WTC11 (cell line): ENCODE measurements around the gene OLIG1. TPM values are rescaled to one million over a fixed set of nuclear protein-coding genes. Genes with fewer than 3 reads are reported as not detected.

ENCODE experiments used
- ATAC-seq: fragments of 200-7000 bp; cut with Tn5 transposase; 2 replicates; pipeline ENCODE4 v1.10.0; 2021; ENCODE audit warnings: mild to moderate bottlenecking, moderate library complexity
- CTCF ChIA-PET: fragments of 300-600 bp; sonication (Branson Sonifier 250); formaldehyde crosslinking; loops from one replicate; lab custom pipeline; 2021; ENCODE audit warnings: antibody characterized with exemption; lab: Charles Lee
- POLR2A ChIA-PET: fragments of 350-600 bp; sonication (Branson Sonifier 250); formaldehyde crosslinking; loops from one replicate; lab custom pipeline; 2021; ENCODE audit warnings: antibody characterized with exemption; lab: Charles Lee
- DNase-seq: peaks from one replicate; pipeline ENCODE4 v3.0.0; 2021; ENCODE audit warnings: low spot score
- H3K27ac Mint-ChIP-seq: 2 replicates; pipeline ENCODE4 v1.8.0; 2021; ENCODE audit warnings: mixed read lengths
- H3K27me3 Mint-ChIP-seq: 2 replicates; pipeline ENCODE4 v1.8.0; 2021; ENCODE audit warnings: low read depth, mild to moderate bottlenecking, moderate library complexity, mixed read lengths
- H3K36me3 Mint-ChIP-seq: 2 replicates; pipeline ENCODE4 v1.8.0; 2021; ENCODE audit warnings: mixed read lengths
- H3K4me1 Mint-ChIP-seq: 2 replicates; pipeline ENCODE4 v1.8.0; 2022; ENCODE audit warnings: mixed read lengths
- H3K4me3 Mint-ChIP-seq: 2 replicates; pipeline ENCODE4 v1.8.0; 2021; ENCODE audit warnings: mild to moderate bottlenecking, moderate library complexity, mixed read lengths
- H3K9me3 Mint-ChIP-seq: 2 replicates; pipeline ENCODE4 v1.8.0; 2021; ENCODE audit warnings: mixed read lengths
- CREM ChIP-seq: sonication (generic); formaldehyde crosslinking; IDR thresholded peaks from 2 replicates; pipeline ENCODE4 v1.8.1; 2022; ENCODE audit warnings: mild to moderate bottlenecking, missing genetic modification reagents, moderate library complexity
- EMX1 ChIP-seq: fragments of 250-450 bp; sonication (Bioruptor Pico); IDR thresholded peaks from 2 replicates; pipeline ENCODE4 v1.8.0; 2021; ENCODE audit warnings: mild to moderate bottlenecking
- ESRRA ChIP-seq: sonication (generic); formaldehyde crosslinking; IDR thresholded peaks from 2 replicates; pipeline ENCODE4 v1.8.1; 2022; ENCODE audit warnings: mild to moderate bottlenecking, missing genetic modification reagents, borderline replicate concordance
- JAZF1 ChIP-seq: fragments of 250-450 bp; sonication (Bioruptor Pico); IDR thresholded peaks from 2 replicates; pipeline ENCODE4 v1.9.0; 2021; ENCODE audit warnings: moderate library complexity, mild to moderate bottlenecking, inconsistent platforms
- JUN ChIP-seq: sonication (generic); formaldehyde crosslinking; IDR thresholded peaks from 2 replicates; pipeline ENCODE4 v1.8.0; 2023; ENCODE audit warnings: mild to moderate bottlenecking, missing genetic modification reagents
- MYBL2 ChIP-seq: sonication (generic); formaldehyde crosslinking; IDR thresholded peaks from 2 replicates; pipeline ENCODE4 v1.8.1; 2023; ENCODE audit warnings: mild to moderate bottlenecking, moderate library complexity, missing genetic modification reagents
- NR2C2 ChIP-seq: sonication (generic); formaldehyde crosslinking; IDR thresholded peaks from 2 replicates; pipeline ENCODE4 v1.8.0; 2022; ENCODE audit warnings: mild to moderate bottlenecking, missing genetic modification reagents
- SMAD3 ChIP-seq: sonication (generic); formaldehyde crosslinking; IDR thresholded peaks from 2 replicates; pipeline ENCODE4 v1.8.0; 2022; ENCODE audit warnings: missing genetic modification reagents, mild to moderate bottlenecking, borderline replicate concordance
- SP1 ChIP-seq: sonication (generic); formaldehyde crosslinking; conservative IDR thresholded peaks from 2 replicates; pipeline ENCODE4 v1.8.1; 2022; ENCODE audit warnings: missing genetic modification reagents
- TCF7 ChIP-seq: sonication (generic); formaldehyde crosslinking; IDR thresholded peaks from 2 replicates; pipeline ENCODE4 v1.8.0; 2022; ENCODE audit warnings: mild to moderate bottlenecking, low read depth, missing genetic modification reagents, moderate library complexity
- TEAD1 ChIP-seq: sonication (generic); formaldehyde crosslinking; IDR thresholded peaks from 2 replicates; pipeline ENCODE4 v1.8.0; 2022; ENCODE audit warnings: mild to moderate bottlenecking, missing genetic modification reagents
- TEAD4 ChIP-seq: sonication (generic); formaldehyde crosslinking; IDR thresholded peaks from 2 replicates; pipeline ENCODE4 v1.8.0; 2022; ENCODE audit warnings: mild to moderate bottlenecking, missing genetic modification reagents
- TP53 ChIP-seq: sonication (generic); formaldehyde crosslinking; IDR thresholded peaks from 2 replicates; pipeline ENCODE4 v1.8.1; 2023; ENCODE audit warnings: mild to moderate bottlenecking, missing genetic modification reagents
- USF2 ChIP-seq: sonication (generic); formaldehyde crosslinking; IDR thresholded peaks from 2 replicates; pipeline ENCODE4 v1.8.1; 2023; ENCODE audit warnings: mild to moderate bottlenecking, missing genetic modification reagents, moderate library complexity
- ZBTB21 ChIP-seq: sonication (generic); formaldehyde crosslinking; IDR thresholded peaks from 2 replicates; pipeline ENCODE4 v1.8.1; 2023; ENCODE audit warnings: mild to moderate bottlenecking, missing genetic modification reagents, borderline replicate concordance
- ZMAT4 ChIP-seq: fragments of 250-450 bp; sonication (Bioruptor Pico); IDR thresholded peaks from 2 replicates; pipeline ENCODE4 v1.9.0; 2021; ENCODE audit warnings: mild to moderate bottlenecking
- ZNF138 ChIP-seq: sonication (generic); formaldehyde crosslinking; conservative IDR thresholded peaks from 2 replicates; pipeline ENCODE4 v1.8.1; 2022; ENCODE audit warnings: mild to moderate bottlenecking, moderate library complexity, missing genetic modification reagents
- ZNF219 ChIP-seq: sonication (generic); formaldehyde crosslinking; IDR thresholded peaks from 2 replicates; pipeline ENCODE4 v1.8.0; 2023; ENCODE audit warnings: missing genetic modification reagents, mild to moderate bottlenecking, borderline replicate concordance
- ZNF396 ChIP-seq: fragments of 250-450 bp; sonication (Bioruptor Pico); IDR thresholded peaks from 2 replicates; pipeline ENCODE4 v1.8.0; 2021; ENCODE audit warnings: mild to moderate bottlenecking, moderate library complexity, borderline replicate concordance
- total RNA-seq: library from RNA; stranded (reverse); gene quantifications from 3 replicates; pipeline ENCODE4 v1.2.3, GENCODE V29; 2021
- TF ChIP-seq, protein P1 (sequence below): sonication (generic); formaldehyde crosslinking; IDR thresholded peaks from 2 replicates; pipeline ENCODE4 v1.8.0; 2023; ENCODE audit warnings: mild to moderate bottlenecking, missing genetic modification reagents
- TF ChIP-seq, protein P2 (sequence below): sonication (generic); formaldehyde crosslinking; IDR thresholded peaks from 2 replicates; pipeline ENCODE4 v1.8.1; 2022; ENCODE audit warnings: low read depth, mild to moderate bottlenecking, moderate library complexity, missing genetic modification reagents, borderline replicate concordance
- TF ChIP-seq, protein P3 (sequence below): sonication (generic); formaldehyde crosslinking; IDR thresholded peaks from 2 replicates; pipeline ENCODE4 v1.8.1; 2023; ENCODE audit warnings: mild to moderate bottlenecking, missing genetic modification reagents, moderate library complexity
- TF ChIP-seq, protein P4 (sequence below): sonication (generic); formaldehyde crosslinking; IDR thresholded peaks from 2 replicates; pipeline ENCODE4 v1.8.0; 2023; ENCODE audit warnings: missing genetic modification reagents
- TF ChIP-seq, protein P5 (sequence below): sonication (generic); formaldehyde crosslinking; IDR thresholded peaks from 2 replicates; pipeline ENCODE4 v1.8.1; 2023; ENCODE audit warnings: mild to moderate bottlenecking, missing genetic modification reagents

OLIG1 gene
- total RNA-seq, 1 experiment from 2014 or later, result 2.1 TPM

DNA sequence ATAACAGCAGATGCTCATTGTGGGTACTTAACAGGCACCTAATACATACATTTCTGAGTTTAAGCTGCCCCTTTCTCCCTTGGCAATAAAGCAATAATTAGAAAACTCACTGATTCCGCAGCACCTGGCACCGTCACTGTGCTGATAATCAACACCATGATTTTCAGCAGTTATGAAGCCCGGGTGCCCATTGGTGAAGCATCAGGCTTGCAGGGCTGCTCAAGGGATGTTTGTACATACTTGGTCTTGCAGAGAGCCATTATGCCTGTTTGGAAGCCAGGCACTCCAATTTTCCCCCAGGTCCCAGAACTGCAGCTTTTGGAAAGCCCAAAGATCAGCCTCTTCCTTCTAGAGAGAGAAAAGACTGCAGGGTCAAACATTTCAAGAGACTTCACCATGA, 44.3 kb downstream of the OLIG1 start:
- ATAC-seq (no peak), DNase-seq (no peak)
- TF ChIP-seq, protein P1, sequence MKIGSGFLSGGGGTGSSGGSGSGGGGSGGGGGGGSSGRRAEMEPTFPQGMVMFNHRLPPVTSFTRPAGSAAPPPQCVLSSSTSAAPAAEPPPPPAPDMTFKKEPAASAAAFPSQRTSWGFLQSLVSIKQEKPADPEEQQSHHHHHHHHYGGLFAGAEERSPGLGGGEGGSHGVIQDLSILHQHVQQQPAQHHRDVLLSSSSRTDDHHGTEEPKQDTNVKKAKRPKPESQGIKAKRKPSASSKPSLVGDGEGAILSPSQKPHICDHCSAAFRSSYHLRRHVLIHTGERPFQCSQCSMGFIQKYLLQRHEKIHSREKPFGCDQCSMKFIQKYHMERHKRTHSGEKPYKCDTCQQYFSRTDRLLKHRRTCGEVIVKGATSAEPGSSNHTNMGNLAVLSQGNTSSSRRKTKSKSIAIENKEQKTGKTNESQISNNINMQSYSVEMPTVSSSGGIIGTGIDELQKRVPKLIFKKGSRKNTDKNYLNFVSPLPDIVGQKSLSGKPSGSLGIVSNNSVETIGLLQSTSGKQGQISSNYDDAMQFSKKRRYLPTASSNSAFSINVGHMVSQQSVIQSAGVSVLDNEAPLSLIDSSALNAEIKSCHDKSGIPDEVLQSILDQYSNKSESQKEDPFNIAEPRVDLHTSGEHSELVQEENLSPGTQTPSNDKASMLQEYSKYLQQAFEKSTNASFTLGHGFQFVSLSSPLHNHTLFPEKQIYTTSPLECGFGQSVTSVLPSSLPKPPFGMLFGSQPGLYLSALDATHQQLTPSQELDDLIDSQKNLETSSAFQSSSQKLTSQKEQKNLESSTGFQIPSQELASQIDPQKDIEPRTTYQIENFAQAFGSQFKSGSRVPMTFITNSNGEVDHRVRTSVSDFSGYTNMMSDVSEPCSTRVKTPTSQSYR, result no peak
- TF ChIP-seq ZNF138 (no peak), TEAD1 (CRISPR knock-in tag) (no peak), ESRRA (CRISPR knock-in tag) (no peak), SP1 (CRISPR knock-in tag) (no peak), CREM (CRISPR knock-in tag) (no peak), USF2 (CRISPR knock-in tag) (no peak), JAZF1 (CRISPR knock-in tag) (no peak), NR2C2 (CRISPR knock-in tag) (no peak), ZBTB21 (CRISPR knock-in tag) (no peak)
- TF ChIP-seq, protein P2, sequence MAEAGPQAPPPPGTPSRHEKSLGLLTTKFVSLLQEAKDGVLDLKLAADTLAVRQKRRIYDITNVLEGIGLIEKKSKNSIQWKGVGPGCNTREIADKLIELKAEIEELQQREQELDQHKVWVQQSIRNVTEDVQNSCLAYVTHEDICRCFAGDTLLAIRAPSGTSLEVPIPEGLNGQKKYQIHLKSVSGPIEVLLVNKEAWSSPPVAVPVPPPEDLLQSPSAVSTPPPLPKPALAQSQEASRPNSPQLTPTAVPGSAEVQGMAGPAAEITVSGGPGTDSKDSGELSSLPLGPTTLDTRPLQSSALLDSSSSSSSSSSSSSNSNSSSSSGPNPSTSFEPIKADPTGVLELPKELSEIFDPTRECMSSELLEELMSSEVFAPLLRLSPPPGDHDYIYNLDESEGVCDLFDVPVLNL, result no peak
- Mint-ChIP-seq H3K4me1 (peaks cover 73% of the 10 kb centered on the region), H3K27me3 (peaks cover 23% of the 10 kb centered on the region), H3K27ac (no peak overlapping the region), H3K4me3 (no peak overlapping the region), H3K9me3 (no peaks in the 10 kb centered on the region), H3K36me3 (no peaks in the 10 kb centered on the region)
- ChIA-PET POLR2A (no interaction called here), CTCF (no interaction called here)

- Mint-ChIP-seq H3K4me1 (peaks cover 63% of the 10 kb centered on the region), H3K4me3 (no peak overlapping the region), H3K27me3 (peaks cover 11% of the 10 kb centered on the region), H3K9me3 (no peaks in the 10 kb centered on the region), H3K27ac (peak overlapping the region; percentile 21; the same call in 1 of the 2 replicates), H3K36me3 (no peaks in the 10 kb centered on the region)
- DNase-seq, result no peak
- ATAC-seq, result peak; percentile 31
- ChIA-PET CTCF (interaction anchor here (0.8 to 2.1 kb wide), 3 partner anchors 11 to 122 kb away, joined by 3 to 17 read pairs (median 4); partner anchors contain the start of gene OLIG2), POLR2A (no interaction called here)
- TF ChIP-seq ZNF396 (CRISPR knock-in tag), result no peak
- TF ChIP-seq ZNF219, result no peak
- no peak for TF ChIP-seq MYBL2 (CRISPR knock-in tag)
- no peak for TF ChIP-seq SMAD3
- no peak for TF ChIP-seq TEAD4 (CRISPR knock-in tag)
- TF ChIP-seq, protein P3, sequence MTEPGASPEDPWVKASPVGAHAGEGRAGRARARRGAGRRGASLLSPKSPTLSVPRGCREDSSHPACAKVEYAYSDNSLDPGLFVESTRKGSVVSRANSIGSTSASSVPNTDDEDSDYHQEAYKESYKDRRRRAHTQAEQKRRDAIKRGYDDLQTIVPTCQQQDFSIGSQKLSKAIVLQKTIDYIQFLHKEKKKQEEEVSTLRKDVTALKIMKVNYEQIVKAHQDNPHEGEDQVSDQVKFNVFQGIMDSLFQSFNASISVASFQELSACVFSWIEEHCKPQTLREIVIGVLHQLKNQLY (CRISPR knock-in tag), result no peak
- TF ChIP-seq TCF7 (CRISPR knock-in tag), result no peak
- TF ChIP-seq, protein P4, sequence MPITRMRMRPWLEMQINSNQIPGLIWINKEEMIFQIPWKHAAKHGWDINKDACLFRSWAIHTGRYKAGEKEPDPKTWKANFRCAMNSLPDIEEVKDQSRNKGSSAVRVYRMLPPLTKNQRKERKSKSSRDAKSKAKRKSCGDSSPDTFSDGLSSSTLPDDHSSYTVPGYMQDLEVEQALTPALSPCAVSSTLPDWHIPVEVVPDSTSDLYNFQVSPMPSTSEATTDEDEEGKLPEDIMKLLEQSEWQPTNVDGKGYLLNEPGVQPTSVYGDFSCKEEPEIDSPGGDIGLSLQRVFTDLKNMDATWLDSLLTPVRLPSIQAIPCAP, result no peak
- TF ChIP-seq JUN (CRISPR knock-in tag), result no peak
- TF ChIP-seq, protein P2, result no peak
- no peak for TF ChIP-seq EMX1 (CRISPR knock-in tag)
- TF ChIP-seq ZMAT4, result no peak
- TF ChIP-seq, protein P5, sequence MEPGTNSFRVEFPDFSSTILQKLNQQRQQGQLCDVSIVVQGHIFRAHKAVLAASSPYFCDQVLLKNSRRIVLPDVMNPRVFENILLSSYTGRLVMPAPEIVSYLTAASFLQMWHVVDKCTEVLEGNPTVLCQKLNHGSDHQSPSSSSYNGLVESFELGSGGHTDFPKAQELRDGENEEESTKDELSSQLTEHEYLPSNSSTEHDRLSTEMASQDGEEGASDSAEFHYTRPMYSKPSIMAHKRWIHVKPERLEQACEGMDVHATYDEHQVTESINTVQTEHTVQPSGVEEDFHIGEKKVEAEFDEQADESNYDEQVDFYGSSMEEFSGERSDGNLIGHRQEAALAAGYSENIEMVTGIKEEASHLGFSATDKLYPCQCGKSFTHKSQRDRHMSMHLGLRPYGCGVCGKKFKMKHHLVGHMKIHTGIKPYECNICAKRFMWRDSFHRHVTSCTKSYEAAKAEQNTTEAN (CRISPR knock-in tag), result no peak
- TF ChIP-seq SP1 (CRISPR knock-in tag), result no peak
- no peak for TF ChIP-seq TP53 (CRISPR knock-in tag)
These were observed 45.9 kb downstream of the OLIG1 start for GRCh38 chr21:33115631-33116510.
